Activated T-helper 1 cell treated with anti-CD3 and anti-CD28 coated beads, Interleukin-12 subunit alpha, Interleukin-12 subunit beta, Interleukin-2, Interleukin-4 antibody, amounts not matched to agents 30 ng/mL and 10 ng/mL and 1 ng/mL, durations not matched to agents 14 hours and 24 hours and 36 hours (primary cell): ENCODE results near the gene PRR33. TPM values are rescaled to one million over a fixed set of nuclear protein-coding genes. Genes with fewer than 3 reads are reported as not detected.

Experiments used
- DNase-seq: peaks from one replicate; pipeline ENCODE4 v3.0.0; 2021; ENCODE audit warnings: low spot score
- H3K27ac Mint-ChIP-seq: one replicate; pipeline ENCODE4 v1.8.0; 2021; ENCODE audit warnings: mild to moderate bottlenecking, mixed read lengths
- H3K27me3 Mint-ChIP-seq: one replicate; pipeline ENCODE4 v1.8.0; 2022; ENCODE audit warnings: mild to moderate bottlenecking, moderate library complexity, mixed read lengths; ENCODE audit not compliant: insufficient read depth
- H3K36me3 Mint-ChIP-seq: one replicate; pipeline ENCODE4 v1.8.0; 2021; ENCODE audit warnings: low read depth, mixed read lengths
- H3K4me1 Mint-ChIP-seq: one replicate; pipeline ENCODE4 v1.8.0; 2021; ENCODE audit warnings: low read depth, mixed read lengths
- H3K4me3 Mint-ChIP-seq: one replicate; pipeline ENCODE4 v1.8.0; 2021; ENCODE audit warnings: mild to moderate bottlenecking, moderate library complexity, mixed read lengths
- H3K9me3 Mint-ChIP-seq: one replicate; pipeline ENCODE4 v1.8.0; 2021; ENCODE audit warnings: mixed read lengths
- intact Hi-C: fragments of 100-400 bp; cut with micrococcal nuclease; formaldehyde crosslinking; loops from one replicate; pipeline ENCODE4 v1.15.1; 2024
- total RNA-seq: library from RNA; stranded (reverse); gene quantifications from 2 replicates; pipeline ENCODE4 v1.2.3, GENCODE V29; 2022

Gene PRR33
- total RNA-seq, 1 donor from 2014 or later, result 0.05 TPM

GRCh38 chr11:1861435-1862411 lies 30.0 kb downstream of the PRR33 start:
- Mint-ChIP-seq H3K27me3 (no peaks in the 10 kb centered on the region), H3K9me3 (no peaks in the 10 kb centered on the region), H3K27ac (no peak overlapping the region), H3K36me3 (peaks cover 3% of the 10 kb centered on the region), H3K4me1 (no peaks in the 10 kb centered on the region), H3K4me3 (no peak overlapping the region)
- no peak for DNase-seq
- intact Hi-C loops, result no loop called here

- intact Hi-C loops, result no loop called here
- Mint-ChIP-seq H3K4me1 (no peaks in the 10 kb centered on the region), H3K27ac (no peak overlapping the region)
Observed at GRCh38 chr11:1860108-1860507, 31.6 kb downstream of the PRR33 start.

GRCh38 chr11:1859004-1859403 lies 32.7 kb downstream of the PRR33 start:
- Mint-ChIP-seq H3K4me3 (no peak overlapping the region), H3K27me3 (no peaks in the 10 kb centered on the region), H3K27ac (no peak overlapping the region), H3K4me1 (peaks cover under 1% of the 10 kb centered on the region), H3K9me3 (no peaks in the 10 kb centered on the region), H3K36me3 (peaks cover 4% of the 10 kb centered on the region)
- intact Hi-C loops, result loop anchor here (10.0 kb wide), 2 partner anchors 516 to 1136 kb away; partner anchors contain the start of genes CD81 and NAP1L4
- DNase-seq, result no peak

More at GRCh38 chr11:1860108-1860507, 31.6 kb downstream of the PRR33 start:
- Mint-ChIP-seq H3K4me3 (no peak overlapping the region), H3K9me3 (no peaks in the 10 kb centered on the region), H3K36me3 (peaks cover 1% of the 10 kb centered on the region), H3K27me3 (no peaks in the 10 kb centered on the region)
- no peak for DNase-seq

GRCh38 chr11:1858576-1858975 lies 33.1 kb downstream of the PRR33 start:
- no peak for DNase-seq
- peaks cover 5% of the 10 kb centered on the region for H3K4me1 Mint-ChIP-seq
- H3K9me3 Mint-ChIP-seq, result no peaks in the 10 kb centered on the region
- H3K27me3 Mint-ChIP-seq, result no peaks in the 10 kb centered on the region
- no peak overlapping the region for H3K4me3 Mint-ChIP-seq
- intact Hi-C loops, result loop anchor here (10.0 kb wide), 2 partner anchors 516 to 1136 kb away; partner anchors contain the start of genes CD81 and NAP1L4
- peaks cover 4% of the 10 kb centered on the region for H3K36me3 Mint-ChIP-seq
- no peak overlapping the region for H3K27ac Mint-ChIP-seq

- no peak overlapping the region for H3K27ac Mint-ChIP-seq
- intact Hi-C loops, result loop anchor here (10.0 kb wide), 2 partner anchors 517 to 1137 kb away; partner anchors contain the start of genes CD81 and NAP1L4
- no peaks in the 10 kb centered on the region for H3K27me3 Mint-ChIP-seq
- no peak for DNase-seq
- H3K36me3 Mint-ChIP-seq, result peaks cover 4% of the 10 kb centered on the region
- no peaks in the 10 kb centered on the region for H3K9me3 Mint-ChIP-seq
- H3K4me1 Mint-ChIP-seq, result peaks cover 9% of the 10 kb centered on the region
- H3K4me3 Mint-ChIP-seq, result no peak overlapping the region
Observed at GRCh38 chr11:1858154-1858553, 33.5 kb downstream of the PRR33 start.

- intact Hi-C loops, result loop anchor here (10.0 kb wide), 2 partner anchors 518 to 1138 kb away; partner anchors contain the start of genes CD81 and NAP1L4
- Mint-ChIP-seq H3K36me3 (peaks cover 7% of the 10 kb centered on the region), H3K27me3 (no peaks in the 10 kb centered on the region), H3K4me3 (no peak overlapping the region), H3K4me1 (peaks cover 20% of the 10 kb centered on the region), H3K9me3 (no peaks in the 10 kb centered on the region), H3K27ac (no peak overlapping the region)
- DNase-seq, result no peak
Observed at GRCh38 chr11:1857064-1857463, 34.6 kb downstream of the PRR33 start.

GRCh38 chr11:1856306-1857005 lies 35.2 kb downstream of the PRR33 start:
- peaks cover 26% of the 10 kb centered on the region for H3K4me1 Mint-ChIP-seq
- H3K4me3 Mint-ChIP-seq, result peak overlapping the region; percentile 30

GRCh38 chr11:1855886-1856265 lies 35.8 kb downstream of the PRR33 start:
- H3K4me3 Mint-ChIP-seq, result peak overlapping the region; percentile 30
- no peaks in the 10 kb centered on the region for H3K9me3 Mint-ChIP-seq
- intact Hi-C loops, result loop anchor here (2.0 to 10.0 kb wide), 4 partner anchors 15 to 1139 kb away; partner anchors contain the start of genes CD81 and NAP1L4
- peaks cover 32% of the 10 kb centered on the region for H3K4me1 Mint-ChIP-seq
- no peaks in the 10 kb centered on the region for H3K27me3 Mint-ChIP-seq
- no peak for DNase-seq
- H3K36me3 Mint-ChIP-seq, result peaks cover 7% of the 10 kb centered on the region
- H3K27ac Mint-ChIP-seq, result peak overlapping the region; percentile 78

More at GRCh38 chr11:1856306-1857005, 35.2 kb downstream of the PRR33 start:
- Mint-ChIP-seq H3K27me3 (no peaks in the 10 kb centered on the region), H3K36me3 (peaks cover 7% of the 10 kb centered on the region), H3K9me3 (no peaks in the 10 kb centered on the region), H3K27ac (peak overlapping the region; percentile 78)
- intact Hi-C loops, result loop anchor here (10.0 kb wide), 2 partner anchors 518 to 1138 kb away; partner anchors contain the start of genes CD81 and NAP1L4
- no peak for DNase-seq

- H3K27ac Mint-ChIP-seq, result peak overlapping the region; percentile 34
- peaks cover 39% of the 10 kb centered on the region for H3K4me1 Mint-ChIP-seq
- intact Hi-C loops, result loop anchor here (2.0 to 10.0 kb wide), 6 partner anchors 16 to 1140 kb away; partner anchors contain the start of genes CD81, NAP1L4 and TSSC4
- peak; percentile 36 for DNase-seq
- peaks cover 7% of the 10 kb centered on the region for H3K36me3 Mint-ChIP-seq
- H3K27me3 Mint-ChIP-seq, result no peaks in the 10 kb centered on the region
- peak overlapping the region; percentile 98 for H3K4me3 Mint-ChIP-seq
- no peaks in the 10 kb centered on the region for H3K9me3 Mint-ChIP-seq
Observed at GRCh38 chr11:1854949-1855885, 36.5 kb downstream of the PRR33 start.

- Mint-ChIP-seq H3K9me3 (no peaks in the 10 kb centered on the region), H3K27ac (peak overlapping the region; percentile 99), H3K27me3 (no peaks in the 10 kb centered on the region), H3K36me3 (peaks cover 7% of the 10 kb centered on the region), H3K4me3 (peak overlapping the region; percentile 98), H3K4me1 (peaks cover 46% of the 10 kb centered on the region)
- intact Hi-C loops, result loop anchor here (2.0 to 10.0 kb wide), 6 partner anchors 16 to 1140 kb away; partner anchors contain the start of genes CD81, NAP1L4 and TSSC4
- no peak for DNase-seq
Observed at GRCh38 chr11:1854132-1854948, 37.4 kb downstream of the PRR33 start.
